CD4-positive, CD25-positive, alpha-beta regulatory T cell (primary cell): ENCODE data around the gene MFAP2. TPM values are rescaled to one million over a fixed set of nuclear protein-coding genes. Genes with fewer than 3 reads are reported as not detected.
"Not testable (repeated sequence)": the region's sequence is repeated elsewhere in the genome, so short reads cannot be mapped to it uniquely, and the experiment has no call there.

ENCODE experiments used
- ATAC-seq, 2 donors: fragments of 150-1000 bp; cut with Tn5 transposase; one replicate each; pipeline ENCODE4 v1.10.0; 2021; ENCODE audit warnings: low read depth in 2 of 2, moderate number of reproducible peaks in 2 of 2, moderate library complexity in 1 of 2
- DNase-seq, 3 donors: peaks; one replicate each; pipeline versions ENCODE4 v3.0.0 to v3.0.0-alpha.2; 2012 to 2022; ENCODE audit warnings: mixed read lengths in 1 of 3
- H3K27ac ChIP-seq: one replicate; pipeline ENCODE4 v1.7.0; 2013; ENCODE audit warnings: mild to moderate bottlenecking, low read length; ENCODE audit not compliant: insufficient read depth, poor library complexity, severe bottlenecking
- H3K27me3 ChIP-seq: one replicate; pipeline ENCODE4 v1.7.0; 2013; ENCODE audit warnings: low read length; ENCODE audit not compliant: control insufficient read depth, insufficient read depth
- H3K36me3 ChIP-seq: one replicate; pipeline ENCODE4 v1.7.0; 2013; ENCODE audit warnings: mild to moderate bottlenecking, low read length, moderate library complexity; ENCODE audit not compliant: control insufficient read depth, insufficient read depth
- H3K4me1 ChIP-seq: 2 replicates; pipeline ENCODE4 v1.7.0; 2013; ENCODE audit warnings: mild to moderate bottlenecking, low read length; ENCODE audit not compliant: insufficient read depth, control insufficient read depth, poor library complexity, severe bottlenecking
- H3K4me3 ChIP-seq: one replicate; pipeline ENCODE4 v1.7.0; 2013; ENCODE audit warnings: low read depth, mild to moderate bottlenecking, low read length, moderate library complexity
- H3K9me3 ChIP-seq, 2 experiments: 1 replicate in 1 of 2; 2 replicates in 1 of 2; pipeline ENCODE4 v1.7.0; 2013; ENCODE audit warnings: low read length in 2 of 2, mild to moderate bottlenecking in 1 of 2, moderate library complexity in 1 of 2; ENCODE audit not compliant: control insufficient read depth in 2 of 2
- H3K27ac Mint-ChIP-seq, 3 donors: one replicate each; pipeline ENCODE4 v1.8.0; 2020 to 2022; ENCODE audit warnings: mild to moderate bottlenecking in 3 of 3, mixed read lengths in 3 of 3, moderate library complexity in 2 of 3
- H3K27me3 Mint-ChIP-seq: one replicate; pipeline ENCODE4 v1.8.0; 2022; ENCODE audit warnings: mild to moderate bottlenecking, mixed read lengths
- H3K36me3 Mint-ChIP-seq: one replicate; pipeline ENCODE4 v1.8.0; 2020; ENCODE audit warnings: mixed read lengths
- H3K4me1 Mint-ChIP-seq, 4 donors: one replicate each; pipeline ENCODE4 v1.8.0; 2020 to 2022; ENCODE audit warnings: mixed read lengths in 4 of 4, mild to moderate bottlenecking in 1 of 4
- H3K4me3 Mint-ChIP-seq, 4 donors: one replicate each; pipeline ENCODE4 v1.8.0; 2020 to 2022; ENCODE audit warnings: mild to moderate bottlenecking in 4 of 4, mixed read lengths in 4 of 4, moderate library complexity in 3 of 4
- H3K9me3 Mint-ChIP-seq, 7 donors: one replicate each; pipeline ENCODE4 v1.8.0; 2020 to 2022; ENCODE audit warnings: mixed read lengths in 7 of 7, mild to moderate bottlenecking in 3 of 7, moderate library complexity in 2 of 7
- polyA plus RNA-seq, 4 donors: library from polyadenylated mRNA; unstranded; fragments of 300-500 nt; fragmentation: Illumina TruSeq; gene quantifications; one replicate each; pipeline ENCODE4 v1.2.3, GENCODE V29; 2021
- total RNA-seq: library from RNA; stranded (reverse); gene quantifications from one replicate; pipeline ENCODE4 v1.2.3, GENCODE V29; 2022

MFAP2 gene
- total and polyA plus RNA-seq, 5 donors from 2014 or later, result not detected

- ATAC-seq, result no peak
- Mint-ChIP-seq H3K4me1 (peaks cover 6 to 15% (median 7%) of the 10 kb centered on the region in 4 donors), H3K9me3 (no peaks in the 10 kb centered on the region)
These were observed 23.6 kb downstream of the MFAP2 start for GRCh38 chr1:16956775-16957174.

GRCh38 chr1:16955186-16955585 lies 25.2 kb downstream of the MFAP2 start:
- no peaks in the 10 kb centered on the region for H3K36me3 Mint-ChIP-seq
- H3K4me1 ChIP-seq, result peaks cover 2% of the 10 kb centered on the region
- no peak overlapping the region for H3K4me3 Mint-ChIP-seq
- ATAC-seq (no peak), DNase-seq (no peak)
- H3K27ac Mint-ChIP-seq, result no peak overlapping the region
- H3K36me3 ChIP-seq, result no peaks in the 10 kb centered on the region
- no peak overlapping the region for H3K27ac ChIP-seq
- H3K4me1 Mint-ChIP-seq, result peaks cover under 1 to 4% (median 2%) of the 10 kb centered on the region in 4 donors
- no peaks in the 10 kb centered on the region for H3K9me3 Mint-ChIP-seq
- H3K4me3 ChIP-seq, result no peak overlapping the region
- H3K27me3 ChIP-seq, result no peaks in the 10 kb centered on the region
- no peaks in the 10 kb centered on the region for H3K9me3 ChIP-seq
- H3K27me3 Mint-ChIP-seq, result no peaks in the 10 kb centered on the region

More at GRCh38 chr1:16956775-16957174, 23.6 kb downstream of the MFAP2 start:
- H3K27ac ChIP-seq, result no peak overlapping the region
- no peaks in the 10 kb centered on the region for H3K36me3 ChIP-seq
- H3K9me3 ChIP-seq, result no peaks in the 10 kb centered on the region
- no peaks in the 10 kb centered on the region for H3K36me3 Mint-ChIP-seq
- no peaks in the 10 kb centered on the region for H3K27me3 Mint-ChIP-seq
- H3K4me1 ChIP-seq, result peaks cover 14% of the 10 kb centered on the region
- no peaks in the 10 kb centered on the region for H3K27me3 ChIP-seq
- no peak overlapping the region for H3K27ac Mint-ChIP-seq
- H3K4me3 Mint-ChIP-seq, result peak overlapping the region in 1 of 4 donors; percentile 43
- no peak for DNase-seq
- no peak overlapping the region for H3K4me3 ChIP-seq

- ATAC-seq (no peak), DNase-seq (no peak)
- Mint-ChIP-seq H3K27ac (no peak overlapping the region), H3K36me3 (no peaks in the 10 kb centered on the region), H3K27me3 (no peaks in the 10 kb centered on the region), H3K9me3 (no peaks in the 10 kb centered on the region), H3K4me3 (no peak overlapping the region), H3K4me1 (no peaks in the 10 kb centered on the region)
- Histone ChIP-seq H3K36me3 (no peaks in the 10 kb centered on the region), H3K4me1 (no peaks in the 10 kb centered on the region), H3K9me3 (no peaks in the 10 kb centered on the region), H3K4me3 (no peak overlapping the region), H3K27ac (no peak overlapping the region), H3K27me3 (no peaks in the 10 kb centered on the region)
These were observed 25.8 kb downstream of the MFAP2 start for GRCh38 chr1:16954579-16954978.

GRCh38 chr1:16952376-16952775 lies 28.0 kb downstream of the MFAP2 start:
- not testable (repeated sequence) for H3K9me3 ChIP-seq, H3K4me1 Mint-ChIP-seq, H3K9me3 Mint-ChIP-seq, H3K27ac ChIP-seq, H3K36me3 Mint-ChIP-seq, H3K4me1 ChIP-seq, H3K4me3 ChIP-seq, H3K27me3 Mint-ChIP-seq, H3K36me3 ChIP-seq, ATAC-seq, H3K4me3 Mint-ChIP-seq, DNase-seq, H3K27me3 ChIP-seq
- peak overlapping the region in 1 of 3 donors; percentile 60 for H3K27ac Mint-ChIP-seq

- not testable (repeated sequence) for ATAC-seq, H3K36me3 ChIP-seq, H3K4me3 Mint-ChIP-seq, H3K27me3 ChIP-seq, H3K9me3 Mint-ChIP-seq, H3K9me3 ChIP-seq, H3K4me1 ChIP-seq, H3K27ac ChIP-seq, H3K4me3 ChIP-seq, H3K27ac Mint-ChIP-seq, H3K27me3 Mint-ChIP-seq, H3K4me1 Mint-ChIP-seq, DNase-seq
- H3K36me3 Mint-ChIP-seq, result peaks cover 14% of the 10 kb centered on the region
These were observed 31.4 kb downstream of the MFAP2 start for GRCh38 chr1:16949026-16949425.

- H3K27ac Mint-ChIP-seq, H3K4me3 Mint-ChIP-seq, H3K4me1 Mint-ChIP-seq, H3K4me1 ChIP-seq, H3K27me3 ChIP-seq, H3K9me3 Mint-ChIP-seq, H3K27ac ChIP-seq, H3K36me3 ChIP-seq, ATAC-seq, DNase-seq, H3K9me3 ChIP-seq, H3K27me3 Mint-ChIP-seq, H3K4me3 ChIP-seq: not testable (repeated sequence)
- H3K36me3 Mint-ChIP-seq, result peaks cover 17% of the 10 kb centered on the region
These were observed 32.0 kb downstream of the MFAP2 start for GRCh38 chr1:16948282-16948891.

GRCh38 chr1:16946646-16947045 lies 33.8 kb downstream of the MFAP2 start:
- no peak overlapping the region for H3K27ac ChIP-seq
- Mint-ChIP-seq H3K27me3 (no peaks in the 10 kb centered on the region), H3K36me3 (peaks cover 24% of the 10 kb centered on the region), H3K4me3 (no peak overlapping the region), H3K9me3 (no peaks in the 10 kb centered on the region), H3K27ac (peak overlapping the region in 1 of 3 donors; percentile 48), H3K4me1 (no peaks in the 10 kb centered on the region)
- H3K9me3 ChIP-seq, result no peaks in the 10 kb centered on the region
- H3K4me1 ChIP-seq, result no peaks in the 10 kb centered on the region
- no peak for DNase-seq
- H3K27me3 ChIP-seq, result no peaks in the 10 kb centered on the region
- peaks cover 4% of the 10 kb centered on the region for H3K36me3 ChIP-seq
- no peak overlapping the region for H3K4me3 ChIP-seq
- ATAC-seq, result no peak

GRCh38 chr1:16946185-16946584 lies 34.2 kb downstream of the MFAP2 start:
- not testable (repeated sequence) for H3K36me3 ChIP-seq, H3K27me3 ChIP-seq, DNase-seq, H3K9me3 Mint-ChIP-seq, H3K4me1 Mint-ChIP-seq, H3K4me3 Mint-ChIP-seq, H3K4me3 ChIP-seq, H3K27ac ChIP-seq, H3K9me3 ChIP-seq, H3K27me3 Mint-ChIP-seq, H3K4me1 ChIP-seq, H3K27ac Mint-ChIP-seq
- peak in 1 of 2 donors; percentile 7 for ATAC-seq
- peaks cover 24% of the 10 kb centered on the region for H3K36me3 Mint-ChIP-seq
